ENCODE measurements around the gene POLN.

- TF ChIP-seq CTCF (optimal IDR thresholded peaks at IDR 0.05 in 1 of 3, IDR thresholded peaks at IDR 0.05 in 1 of 3, conservative IDR thresholded peaks at IDR 0.05 in 1 of 3; ENCODE audit: extremely low read depth in 1 of 3, insufficient read depth in 2 of 3, low read length in 3 of 3), result no peak
- no peak for TF ChIP-seq EZH2 (IDR thresholded peaks at IDR 0.05; ENCODE audit: low read length)
Measured at GRCh38 chr4:2083826-2084160, 158.1 kb downstream of the POLN start.

Data from keratinocyte (primary cell).